Endometrium (tissue), 2 donors: ENCODE data around the gene FAM171A1.

Source experiments
- FAIRE-seq: peaks from 2 replicates; lab custom pipeline; 2012; peaks lifted over from hg19 to GRCh38; lab: Jason Lieb, UNC
- donor health status: control.
- donor health status: control.

Gene FAM171A1

DNA sequence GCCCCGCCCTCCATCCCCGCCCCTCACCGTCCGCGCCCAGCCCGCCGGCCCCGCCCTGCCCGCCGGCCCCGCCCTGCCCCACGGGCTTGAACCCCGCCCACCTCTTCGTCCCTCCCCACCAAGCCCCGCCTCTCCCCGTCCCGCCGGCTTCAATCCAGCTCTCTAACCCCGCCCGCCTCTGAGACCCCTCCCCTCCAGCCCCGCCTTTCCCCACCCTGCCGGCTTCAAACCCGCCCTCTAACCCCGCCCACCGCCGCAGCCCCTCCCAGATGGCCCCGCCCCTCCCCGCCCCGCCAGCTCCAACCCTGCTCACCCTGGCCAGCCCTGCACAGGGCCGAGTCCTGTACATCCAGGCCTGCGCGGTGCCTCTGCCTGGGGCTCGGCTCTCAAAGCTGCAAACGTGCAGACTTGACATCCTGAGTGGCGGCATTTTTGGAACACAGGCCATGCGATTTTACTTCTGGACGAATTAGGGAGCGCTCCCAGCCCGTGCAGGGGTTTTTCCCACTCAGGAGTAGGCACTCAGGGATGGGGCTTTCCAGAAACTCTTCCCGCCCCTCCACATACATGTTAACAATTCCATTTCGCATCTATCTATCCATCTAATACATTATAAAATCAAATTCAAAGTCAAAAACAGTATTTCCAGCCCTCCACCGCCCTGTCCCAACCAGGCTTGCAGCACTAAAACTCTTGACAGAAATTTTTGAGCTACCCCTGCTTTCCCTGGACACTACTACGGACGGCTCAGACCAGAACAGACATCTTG is 202.1 kb downstream of the FAM171A1 start:
- FAIRE-seq, result no peak

DNA sequence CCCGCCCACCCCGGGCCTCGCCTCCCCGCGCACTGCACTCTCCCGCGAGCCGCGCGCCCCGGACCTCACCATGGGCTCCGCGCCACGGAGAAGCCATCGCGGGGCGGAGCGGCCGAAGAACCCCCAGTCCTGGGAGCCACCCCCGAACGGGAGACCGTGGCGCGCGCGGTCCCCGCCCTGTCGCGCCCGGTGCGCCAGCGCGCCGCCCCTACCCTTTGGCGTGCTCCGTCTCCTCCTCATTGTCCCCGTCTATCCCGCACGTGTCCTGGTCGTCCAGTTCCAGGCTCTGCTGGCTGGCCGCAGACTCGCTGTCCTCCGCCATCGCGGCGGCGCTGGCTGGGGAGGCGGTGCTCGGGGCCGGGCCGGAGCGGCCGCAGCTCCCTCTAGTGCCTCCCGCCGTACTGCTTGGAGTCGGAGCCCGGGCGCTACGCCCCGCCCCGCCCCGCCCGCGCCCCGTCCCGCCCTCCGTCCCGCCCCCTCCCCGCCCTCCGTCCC is 202.8 kb downstream of the FAM171A1 start, which contains the start of gene NMT2:
NMT2 (minus strand) TSS at position 403 of the 495 bp plus-strand sequence; CDS start at position 322, 81 bp downstream.
- FAIRE-seq, result no peak

DNA sequence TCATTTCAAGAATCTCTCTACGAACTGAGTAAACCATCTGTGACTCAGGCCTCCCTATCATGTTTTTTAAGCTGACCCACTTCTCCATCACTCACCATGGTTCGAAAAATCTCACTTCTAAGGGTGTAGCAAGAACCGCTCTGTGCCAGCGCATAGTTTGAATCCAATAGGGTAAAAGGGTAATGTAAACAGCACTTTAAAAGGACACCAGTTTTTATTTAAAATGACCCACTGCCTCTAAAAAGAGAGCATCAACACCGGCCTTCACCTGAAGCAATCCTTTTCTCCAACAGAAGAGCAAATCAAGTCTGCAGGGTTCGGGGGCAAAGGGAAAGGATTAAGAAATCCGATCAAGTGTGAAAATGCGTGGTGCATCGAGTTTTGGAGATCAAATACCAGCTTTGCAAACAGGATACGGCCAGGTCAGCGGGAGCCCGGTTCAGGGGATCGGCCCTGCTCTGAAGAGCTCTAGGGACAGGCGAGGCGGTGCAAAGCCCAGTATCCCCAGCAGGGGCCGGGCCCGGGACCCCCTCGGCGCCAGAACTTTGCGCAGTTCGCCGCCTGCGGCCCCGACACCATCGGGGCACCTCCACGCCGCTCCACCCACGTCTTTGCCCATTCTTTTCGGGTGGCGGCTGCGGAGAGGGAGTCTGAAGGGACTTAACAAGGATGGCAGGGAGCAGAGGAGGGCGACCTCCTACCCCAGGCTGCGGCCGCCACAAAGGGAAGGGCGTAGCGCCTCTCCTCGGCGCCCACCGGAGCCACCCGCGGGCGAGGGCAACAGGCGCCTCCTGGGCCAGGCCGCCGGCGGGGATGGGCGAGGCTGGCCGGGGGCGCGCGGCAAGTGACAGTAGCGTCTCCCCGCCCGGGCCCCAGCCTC is 203.4 kb downstream of the FAM171A1 start:
- no peak for FAIRE-seq

DNA sequence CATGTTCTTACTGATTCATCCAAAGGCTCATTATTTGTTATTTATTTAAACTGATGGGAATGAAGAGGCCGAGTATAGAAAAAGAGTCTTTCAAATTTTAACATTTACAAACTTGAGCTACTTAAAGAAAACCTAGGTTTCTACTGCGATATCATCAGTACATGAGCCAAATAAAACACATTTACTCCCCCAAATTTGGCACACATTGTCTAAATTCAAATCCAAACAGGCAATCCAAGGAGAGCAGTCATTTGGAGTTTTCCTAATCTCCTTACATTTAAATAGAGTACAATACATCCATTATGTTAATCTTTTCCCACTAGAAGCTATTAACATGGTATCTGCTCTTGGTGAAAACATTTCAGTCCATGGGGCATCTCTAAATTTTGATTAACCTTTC is 204.8 kb downstream of the FAM171A1 start:
- peak; percentile 12 for FAIRE-seq

DNA sequence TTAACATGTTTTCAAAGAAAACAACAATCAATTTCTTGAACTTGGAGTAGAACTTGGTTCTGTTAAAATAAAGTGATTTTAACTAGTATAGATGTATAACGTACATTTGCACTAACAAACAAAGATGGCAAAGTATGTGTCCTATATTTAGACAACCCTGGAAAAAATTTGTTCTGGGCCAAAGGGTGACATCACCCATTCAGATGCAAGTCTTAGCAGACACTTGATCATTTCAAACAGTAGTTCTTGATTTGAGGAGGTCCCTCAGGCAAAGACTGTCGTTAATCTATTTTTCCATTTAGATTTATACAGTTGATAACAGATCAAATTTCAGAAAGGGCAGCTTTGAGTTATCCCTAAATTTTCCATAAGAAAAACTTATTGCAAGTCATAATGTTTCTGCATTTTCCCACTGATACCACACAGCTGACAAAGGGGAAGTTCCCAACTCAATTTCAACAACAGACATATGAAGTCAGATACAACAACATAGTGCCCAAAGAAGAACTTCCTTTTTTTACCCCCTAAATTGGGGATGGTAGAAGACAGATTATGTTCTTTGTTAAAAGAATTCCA is 207.7 kb downstream of the FAM171A1 start:
- FAIRE-seq, result no peak
